HG02981 (cell line): ENCODE data around the gene TICRR.

ENCODE experiments used
- ATAC-seq: cut with Tn5 transposase; IDR thresholded peaks from one replicate; pipeline ENCODE4 v1.9.1; 2021; ENCODE audit warnings: mild to moderate bottlenecking, moderate library complexity; ENCODE audit not compliant: unreplicated experiment

The TICRR gene

DNA sequence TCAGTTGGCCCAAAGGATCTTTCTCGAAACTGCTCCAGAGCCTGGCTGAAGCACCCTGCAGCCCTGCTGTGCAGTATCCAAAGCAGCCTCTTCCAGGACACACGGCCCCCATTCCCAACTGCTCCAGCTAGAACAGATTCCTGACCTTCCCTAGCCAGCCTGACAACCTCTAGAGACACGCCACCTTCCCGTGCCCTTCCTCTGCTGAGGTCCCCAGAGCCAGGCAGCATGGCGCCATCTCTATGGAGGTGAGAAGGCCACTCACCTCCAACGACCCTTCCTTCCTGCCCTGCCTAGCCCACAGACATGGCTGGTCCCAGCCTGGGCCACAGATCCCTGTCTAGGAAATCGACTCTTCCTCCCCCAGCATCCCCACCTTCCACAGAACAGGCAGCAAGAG is 76.9 kb downstream of the TICRR start:
- no peak for ATAC-seq

DNA sequence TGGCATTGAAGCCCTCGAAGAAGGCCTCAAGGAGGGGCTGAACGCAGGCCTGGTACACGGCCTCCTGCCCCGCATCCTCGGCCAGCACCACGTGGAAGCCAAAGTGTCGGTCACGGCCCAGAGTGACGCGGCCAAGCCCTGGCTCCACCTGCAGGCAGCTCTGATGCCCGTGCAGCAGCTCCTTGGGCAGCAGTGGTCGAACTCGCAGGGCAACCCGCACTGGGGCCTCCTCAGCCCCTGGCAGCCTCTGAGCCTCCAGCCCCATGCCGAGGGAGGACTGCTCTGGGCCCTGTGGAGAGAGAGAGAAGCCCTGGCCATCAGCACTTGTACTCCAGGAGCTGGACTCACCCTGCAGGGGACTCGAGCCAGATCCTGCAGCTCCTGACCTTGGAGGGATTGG is 77.4 kb downstream of the TICRR start:
- no peak for ATAC-seq

DNA sequence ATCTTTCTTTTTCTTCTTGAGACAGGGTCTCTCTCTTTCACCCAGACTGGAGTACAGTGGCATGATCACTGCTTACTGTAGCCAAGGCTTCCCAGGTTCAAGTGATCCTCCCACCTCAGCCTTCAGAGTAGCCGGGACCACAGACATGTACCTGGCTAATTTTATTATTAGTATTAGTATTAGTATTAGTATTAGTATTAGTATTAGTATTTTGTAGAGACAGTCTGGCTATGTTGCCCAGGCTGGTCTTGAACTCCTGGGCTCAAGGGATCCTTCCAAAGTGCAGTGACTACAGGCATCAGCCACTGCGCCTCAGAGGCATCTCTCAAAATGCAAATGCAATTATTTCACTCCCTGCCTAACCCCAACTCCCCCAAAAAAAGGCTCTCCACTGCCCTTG is 78.3 kb downstream of the TICRR start:
- ATAC-seq = no peak

DNA sequence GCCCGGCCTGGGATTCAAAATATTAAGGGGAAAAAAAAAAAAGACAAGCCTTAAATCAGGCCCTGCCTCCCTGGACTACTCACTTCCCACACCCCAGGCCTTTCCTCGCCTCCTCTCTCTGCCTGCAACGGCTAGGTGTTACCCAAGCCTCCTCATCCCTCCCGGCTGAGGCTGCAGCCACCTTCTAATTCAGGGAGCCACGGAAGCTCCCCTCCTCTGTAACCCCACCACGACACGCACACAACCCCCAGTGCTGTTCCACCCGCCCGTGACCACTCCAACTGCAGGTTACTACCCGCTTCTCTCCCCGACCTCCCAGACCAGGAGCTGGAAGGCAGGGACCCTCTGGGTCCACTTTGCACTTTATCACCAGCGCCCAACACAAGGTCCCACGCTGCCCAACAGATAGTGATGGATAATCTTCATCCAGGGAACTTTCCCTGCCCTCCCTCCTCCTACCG is 79.1 kb downstream of the TICRR start:
- no peak for ATAC-seq

DNA sequence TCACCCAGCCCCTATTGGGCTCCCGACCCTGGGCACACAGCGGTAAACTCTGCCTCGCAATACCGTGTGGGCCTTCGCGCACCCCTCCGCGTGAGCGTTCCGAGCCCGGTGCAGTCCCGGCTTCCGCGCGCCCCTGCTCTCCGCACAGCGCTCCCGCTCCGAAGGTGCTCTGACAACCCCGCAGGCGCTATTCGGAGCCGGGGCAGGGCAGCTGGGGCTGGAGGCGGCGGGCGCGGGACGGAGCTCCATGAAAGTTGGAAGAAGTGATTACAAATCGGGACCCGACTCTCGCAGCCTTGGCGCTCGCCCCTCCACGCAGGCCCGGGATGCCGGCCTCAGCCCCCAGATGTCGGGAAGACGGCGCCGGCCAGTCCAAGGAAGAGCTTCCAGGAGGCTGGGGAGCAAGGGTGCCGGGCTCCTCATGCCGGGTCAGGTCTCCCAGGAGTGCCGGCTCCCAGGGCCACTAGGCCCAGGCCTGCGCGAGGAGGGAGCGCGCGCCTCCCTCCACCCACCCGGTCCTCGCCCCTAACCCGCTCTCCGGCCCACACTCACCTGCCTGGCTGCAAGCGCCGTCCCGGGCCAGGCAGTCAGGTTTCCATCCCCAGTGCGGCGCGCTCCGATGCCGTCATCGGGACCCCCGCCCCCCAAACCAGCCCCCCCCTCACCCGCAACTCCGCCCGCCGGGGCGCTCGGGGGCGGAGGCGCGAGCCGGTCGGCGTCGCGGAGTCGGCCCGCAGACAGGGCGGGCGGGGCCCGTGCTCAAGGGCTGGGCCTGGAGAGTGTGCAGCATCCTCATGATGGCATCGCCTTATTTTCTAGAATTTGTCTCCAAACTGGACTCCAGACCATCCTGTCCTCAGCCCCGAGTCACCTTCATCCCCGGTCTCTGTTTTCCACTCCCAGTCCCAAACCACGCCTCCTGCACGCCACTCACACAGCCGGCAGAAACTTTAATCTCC is 79.9 kb downstream of the TICRR start, which contains the start of gene KIF7:
TSS of gene KIF7 (minus strand) at position 621 of the 959 bp plus-strand sequence. CDS start 2,537 bp downstream, outside the sequence.
- ATAC-seq = no peak

DNA sequence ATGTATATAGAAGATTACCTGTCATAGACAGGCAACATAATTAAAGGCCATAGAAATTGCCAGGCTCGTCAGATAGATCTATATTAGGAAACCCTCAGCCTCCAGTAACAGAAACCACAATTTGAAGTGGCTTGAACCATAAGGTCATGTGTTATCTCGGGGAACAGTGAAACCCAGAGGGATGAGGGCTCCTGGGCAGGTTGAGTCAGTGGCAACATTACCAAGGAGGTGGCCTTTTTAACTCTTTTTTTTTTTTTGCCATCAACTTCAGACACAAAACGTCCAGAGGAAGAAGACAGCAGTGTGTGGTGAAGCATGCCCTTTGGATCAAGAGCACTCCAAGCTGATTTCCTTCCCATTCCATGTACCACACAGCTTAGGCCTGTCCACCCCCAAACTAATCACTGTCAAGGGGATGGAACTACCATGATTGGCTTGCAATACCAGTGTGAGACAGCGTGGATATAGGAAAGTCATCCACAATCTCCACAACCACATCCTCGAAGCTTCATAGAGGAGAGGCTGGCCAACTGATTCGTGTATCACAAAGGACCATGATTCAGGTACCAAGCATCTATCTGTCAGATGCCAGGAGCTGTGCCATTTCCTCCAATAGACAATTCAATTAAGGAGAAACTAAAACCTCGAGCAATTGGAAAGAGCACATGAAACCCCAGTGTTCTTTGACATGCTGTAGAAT is 81.0 kb downstream of the TICRR start:
- ATAC-seq = no peak

DNA sequence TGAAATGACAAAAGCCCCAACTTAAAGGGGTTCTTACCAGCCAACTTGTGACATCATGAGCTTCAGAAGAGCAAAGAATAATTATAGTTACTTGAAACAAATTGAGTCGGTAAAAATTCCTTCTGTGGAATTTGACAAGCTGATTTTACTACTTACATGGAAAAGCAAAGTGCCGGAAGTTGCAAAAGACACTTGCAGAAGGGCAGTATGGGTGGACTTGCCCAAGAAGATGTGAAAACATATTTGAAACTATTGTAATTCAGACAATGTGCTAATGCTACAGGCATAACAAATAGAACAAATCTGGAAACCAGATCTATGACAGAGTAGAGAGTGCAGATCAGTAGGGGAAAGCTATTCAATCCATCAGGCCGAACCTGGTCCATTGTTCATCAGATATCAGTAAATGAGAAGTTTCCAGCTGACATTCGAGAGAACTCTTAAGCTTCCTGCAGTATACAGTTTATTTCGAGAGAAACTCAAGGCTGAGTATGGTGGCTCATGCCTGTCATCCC is 82.5 kb downstream of the TICRR start:
- ATAC-seq = no peak

DNA sequence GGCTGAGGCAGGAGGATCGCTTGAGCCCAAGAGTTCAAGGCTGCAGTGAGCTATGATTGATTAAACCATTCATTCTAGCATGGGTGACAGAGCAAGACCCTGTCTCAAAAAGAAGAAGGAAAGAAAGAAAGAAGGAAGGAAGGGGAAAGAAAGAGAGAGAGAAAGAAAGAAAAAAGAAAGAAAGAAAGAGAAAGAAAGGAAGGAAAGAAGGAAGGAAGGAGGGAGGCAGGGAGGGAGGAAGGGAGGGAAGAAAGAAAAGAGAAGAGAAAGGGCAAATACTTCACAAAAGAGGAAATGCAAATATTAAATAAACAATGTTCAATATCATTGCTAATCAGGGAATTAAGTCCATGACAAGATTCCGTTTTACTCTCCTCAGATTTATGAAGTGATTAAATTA is 84.0 kb downstream of the TICRR start:
- ATAC-seq = no peak

DNA sequence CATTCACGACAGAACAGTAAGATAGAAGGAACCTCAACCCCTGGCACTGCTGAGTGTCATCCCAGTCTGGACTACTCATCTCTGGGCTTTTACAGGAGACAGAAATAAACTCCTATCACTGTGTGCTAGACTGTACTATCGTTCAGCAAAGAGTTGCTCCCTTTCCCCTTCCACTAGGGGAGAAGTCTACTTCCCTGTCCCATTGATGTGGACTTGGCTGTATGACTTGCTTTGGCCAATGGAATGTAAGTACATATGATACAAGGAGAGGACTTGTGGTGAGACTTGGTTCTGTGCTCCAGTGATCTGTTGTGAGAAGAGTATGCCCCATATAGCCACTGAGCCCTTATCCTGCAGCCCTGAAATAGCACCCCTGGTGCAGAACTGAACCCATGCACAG is 85.3 kb downstream of the TICRR start:
- no peak for ATAC-seq

DNA sequence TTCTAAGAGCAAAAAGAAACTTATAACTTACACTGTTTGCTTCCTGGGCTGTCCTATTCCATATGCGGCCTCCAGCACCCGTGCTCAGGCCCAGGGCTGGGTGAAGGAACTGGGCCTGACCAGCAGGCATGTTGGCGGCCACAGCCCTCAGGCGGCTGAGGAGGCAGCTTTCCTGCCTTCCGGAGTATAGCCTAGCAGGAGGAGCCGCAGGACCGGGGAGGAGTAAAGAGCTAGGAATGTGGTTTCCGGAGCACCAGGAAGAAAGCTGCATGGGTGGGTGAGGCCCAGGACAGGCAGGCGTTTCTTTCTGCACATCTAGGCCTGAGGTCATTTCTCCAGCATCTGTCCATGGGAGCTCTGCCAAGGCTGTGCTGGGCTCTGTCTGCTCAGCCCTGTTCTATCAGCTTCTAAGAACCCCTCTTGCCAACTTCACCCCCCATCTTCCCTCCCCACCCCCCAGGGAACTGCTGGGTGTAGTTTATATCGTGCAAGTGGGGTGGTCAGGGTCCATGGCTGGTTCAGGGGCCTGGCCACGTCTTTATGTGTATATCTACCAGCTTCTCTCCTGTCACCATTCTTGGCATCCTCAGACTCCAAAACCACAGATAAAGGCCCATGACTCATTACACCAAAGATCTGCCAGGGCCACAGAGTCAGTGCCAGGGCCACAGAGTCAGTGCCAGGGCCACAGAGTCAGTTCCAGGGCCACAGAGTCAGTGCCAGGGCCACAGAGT is 87.8 kb downstream of the TICRR start:
- no peak for ATAC-seq

DNA sequence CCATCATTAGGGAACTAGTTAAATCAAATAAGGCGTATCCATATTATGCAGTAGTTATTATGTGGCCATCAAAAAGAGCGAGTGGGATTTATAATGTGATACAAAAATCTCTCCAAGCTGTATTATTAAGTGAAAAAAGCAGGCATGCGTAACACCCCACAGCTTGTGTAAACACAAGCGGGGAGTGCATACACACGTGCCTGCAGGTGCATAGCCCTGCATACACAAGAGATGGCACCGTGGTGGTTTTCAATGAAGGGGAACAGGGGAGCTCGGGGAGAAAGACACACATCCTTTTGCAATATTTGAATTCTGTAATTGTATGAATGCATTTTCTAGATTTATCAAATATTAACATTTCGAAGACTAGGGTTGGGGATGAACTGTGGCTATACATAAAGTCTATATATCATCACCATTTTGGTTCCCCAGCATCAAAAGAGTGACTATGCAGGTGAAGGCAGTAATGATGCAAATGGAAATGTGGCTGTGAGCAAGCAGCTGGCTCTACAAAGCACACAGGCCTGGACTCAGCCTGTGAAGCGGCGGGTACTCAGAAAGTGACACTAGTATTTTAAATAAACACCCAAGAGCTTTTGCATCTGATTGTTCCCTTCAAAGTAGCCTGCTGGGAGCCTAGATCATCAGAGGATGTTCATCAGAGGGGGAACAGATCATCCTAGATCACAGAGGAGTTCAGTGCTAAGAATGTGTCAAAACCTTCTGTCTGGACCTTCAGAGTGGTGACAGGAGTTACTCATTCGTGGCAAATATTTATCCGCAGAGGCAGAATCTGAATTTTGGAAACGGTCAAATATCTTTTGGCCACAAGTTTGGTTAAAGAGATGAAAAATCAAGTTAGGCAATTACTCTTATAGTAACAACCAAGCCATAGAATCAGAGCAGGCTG is 89.4 kb downstream of the TICRR start:
- no peak for ATAC-seq

DNA sequence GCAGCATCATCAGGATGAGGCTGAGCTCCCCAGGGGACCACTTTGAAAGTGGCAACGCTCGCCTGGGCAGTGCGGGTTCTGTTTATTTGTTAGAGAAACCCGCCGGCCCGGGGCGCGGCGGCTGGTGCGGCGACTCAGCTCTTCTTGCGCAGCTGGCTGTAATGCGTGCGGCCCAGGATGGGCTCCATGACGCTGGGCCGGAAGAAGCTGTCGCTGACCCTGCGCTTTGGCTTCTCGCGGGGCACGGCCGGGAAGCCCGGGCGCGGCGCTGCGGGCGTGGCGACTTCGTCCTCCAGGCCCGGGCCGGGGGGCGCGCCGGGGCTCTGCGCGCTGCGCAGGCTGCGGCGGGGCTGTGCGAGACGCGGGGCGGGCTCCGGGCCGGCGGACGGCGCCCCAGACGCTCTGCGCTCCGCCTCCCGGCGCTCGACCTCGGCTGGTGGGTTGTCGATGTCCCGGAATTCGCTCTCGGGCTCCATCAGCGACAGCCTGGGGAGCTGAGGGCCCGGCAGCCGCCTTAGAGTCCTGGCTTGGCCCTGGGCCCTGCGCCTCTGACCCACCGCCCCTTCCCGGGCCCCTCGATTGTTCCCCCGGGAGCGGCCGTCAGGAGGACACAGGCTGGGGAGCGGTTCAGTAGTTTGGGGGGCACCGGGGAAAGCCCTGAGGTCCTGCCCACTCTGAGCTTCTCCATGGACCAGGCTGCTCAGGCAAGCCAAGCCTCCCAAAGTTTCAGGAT is 90.3 kb downstream of the TICRR start:
- ATAC-seq = no peak

DNA sequence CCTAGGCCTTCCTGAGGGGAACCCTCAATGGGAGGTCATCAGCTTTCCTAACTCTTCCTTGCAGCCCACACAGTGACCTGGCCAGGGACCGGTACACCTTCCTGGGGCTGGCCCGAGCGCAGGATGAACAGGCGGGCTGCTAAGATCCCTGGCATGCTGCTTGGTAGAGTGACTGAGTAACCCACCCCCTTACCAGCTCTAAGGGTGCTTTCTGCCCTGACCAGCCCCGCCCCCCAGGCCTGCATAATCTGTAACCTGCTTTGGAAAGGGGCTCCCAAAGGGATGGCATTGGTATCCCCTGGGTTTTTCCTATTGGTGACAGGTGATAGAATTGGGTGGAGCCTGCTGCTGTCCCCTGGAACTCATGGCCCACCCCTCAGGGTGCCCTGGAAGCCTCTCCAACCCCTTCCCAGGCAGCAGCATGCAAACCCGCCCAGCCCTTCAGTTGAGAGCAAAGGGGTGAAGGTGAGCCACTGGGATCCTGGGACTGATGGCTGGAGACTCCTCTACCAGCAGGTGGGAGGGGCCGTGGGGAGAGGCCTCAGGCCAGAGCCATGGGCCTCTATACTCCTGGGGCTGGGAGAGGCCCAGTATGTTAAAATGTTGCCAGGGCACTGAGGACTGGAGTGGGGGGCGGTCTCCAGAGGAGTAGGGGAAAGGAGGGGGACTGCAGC is 91.1 kb downstream of the TICRR start:
- ATAC-seq = no peak

DNA sequence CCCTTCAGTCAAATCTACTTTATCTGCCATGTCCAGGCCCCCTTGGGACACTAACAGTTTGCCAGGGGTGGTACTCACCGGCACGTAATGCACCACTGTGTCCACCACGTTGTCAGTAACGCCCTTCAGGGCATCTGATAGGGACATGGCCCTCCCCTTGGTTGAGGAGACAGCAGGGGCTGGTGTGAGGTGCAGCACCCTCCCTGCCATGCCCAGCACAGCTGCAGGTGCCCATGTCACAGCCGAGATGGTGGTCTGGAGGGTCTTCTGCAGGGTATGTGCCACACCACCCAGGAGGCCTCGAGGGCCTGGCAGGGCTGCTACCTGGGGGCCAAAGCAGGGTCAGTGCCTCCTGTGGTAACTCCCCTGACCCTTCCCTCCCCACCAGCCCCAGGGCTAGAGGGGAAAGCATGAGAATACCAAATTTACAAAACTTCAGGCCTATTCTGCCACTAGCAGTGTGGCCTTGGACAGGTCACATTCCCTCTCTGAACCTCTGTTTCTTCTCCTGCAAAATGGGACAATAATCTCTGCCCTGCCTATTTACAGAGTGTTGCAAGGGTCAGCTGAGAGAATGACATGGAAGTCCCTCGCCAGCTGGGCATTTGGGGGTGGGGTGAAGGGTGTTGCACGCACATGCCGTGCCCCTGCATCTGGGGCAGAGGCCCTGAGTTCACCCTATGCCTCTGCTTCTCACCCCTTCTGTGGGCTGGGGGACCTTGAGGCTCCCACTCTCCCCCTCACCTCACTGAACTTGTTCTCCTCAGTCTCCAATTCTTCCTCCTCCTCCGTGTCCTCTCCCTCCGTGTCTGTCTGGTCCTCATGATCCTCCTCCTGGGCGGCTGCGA is 91.8 kb downstream of the TICRR start:
- no peak for ATAC-seq

DNA sequence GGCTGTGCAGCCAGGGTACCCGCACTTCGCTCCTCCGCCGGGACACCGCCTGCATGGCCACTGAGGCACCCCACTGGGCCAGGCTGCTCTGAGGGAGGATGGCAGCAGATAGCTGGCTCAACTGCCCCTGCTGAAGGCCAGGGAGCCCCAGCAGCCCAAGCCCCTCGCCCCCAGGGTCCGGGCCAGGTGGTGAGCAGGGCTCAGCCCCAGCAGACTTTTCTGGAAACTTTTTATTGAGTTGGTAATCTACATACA is 92.4 kb downstream of the TICRR start:
- ATAC-seq = no peak

DNA sequence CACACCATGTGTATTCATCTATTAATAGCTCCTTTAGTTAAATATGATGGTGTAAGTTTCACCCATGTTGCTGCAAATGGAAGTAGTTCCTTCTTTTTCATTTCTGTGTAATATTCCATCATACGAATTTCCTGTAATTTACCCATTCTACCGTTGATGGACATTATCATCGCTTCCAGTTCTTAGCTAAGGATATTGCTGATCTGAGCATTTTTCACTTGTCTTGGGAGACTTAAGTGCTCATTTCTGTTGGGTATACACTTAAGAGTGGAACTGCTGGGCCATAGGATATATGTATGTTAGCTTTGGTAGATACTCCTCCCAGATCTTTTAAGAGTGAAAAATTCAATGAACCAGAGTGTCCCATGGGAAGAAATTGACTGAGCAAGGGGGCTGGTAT is 92.9 kb downstream of the TICRR start:
- no peak for ATAC-seq

DNA sequence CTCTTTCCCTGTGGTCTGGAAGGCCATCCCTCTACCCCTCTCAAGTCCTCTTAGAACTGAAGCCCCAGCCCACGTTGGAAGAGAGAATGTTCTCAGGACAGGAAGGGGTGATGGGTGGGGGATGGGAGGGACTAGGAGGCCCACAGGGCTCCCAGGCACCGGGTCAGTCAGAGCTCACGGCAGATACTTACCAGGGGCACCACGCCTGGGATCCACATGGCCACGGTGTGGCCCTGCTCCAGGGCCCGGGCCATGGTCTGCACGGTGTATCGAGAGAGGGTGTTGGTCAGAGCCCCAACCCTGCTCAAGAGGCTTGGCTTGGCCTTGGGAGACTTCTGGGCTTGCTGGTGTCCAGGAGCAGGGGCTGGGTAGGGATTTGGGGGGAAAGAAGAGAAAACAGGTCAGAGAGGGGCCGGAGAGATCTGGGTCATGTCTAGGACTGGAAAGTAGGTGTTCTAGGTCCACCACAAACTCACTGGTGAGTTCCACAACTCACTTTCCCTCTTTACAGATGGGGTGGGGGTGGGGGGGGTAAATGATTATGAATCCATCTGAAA is 94.1 kb downstream of the TICRR start:
- no peak for ATAC-seq

DNA sequence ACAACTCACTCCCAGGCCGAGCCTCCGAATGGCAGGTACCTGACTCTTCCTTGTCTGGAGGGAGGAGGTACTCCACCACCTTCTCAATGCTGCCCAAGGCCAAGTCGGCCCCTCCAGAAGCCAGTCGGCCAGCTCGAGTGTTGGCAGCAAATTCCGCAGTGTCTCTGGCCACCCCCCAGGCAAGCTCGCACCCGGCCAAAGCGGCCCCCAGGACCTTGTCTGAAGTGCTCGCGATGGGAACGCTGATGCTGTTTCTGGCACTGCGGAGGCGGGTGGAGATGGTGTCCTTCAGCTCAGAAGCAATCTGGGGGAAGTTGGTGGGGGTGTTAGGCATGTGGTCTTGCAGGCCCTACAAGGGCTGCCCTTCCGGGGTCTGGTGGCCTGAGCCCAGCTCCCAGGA is 94.7 kb downstream of the TICRR start:
- no peak for ATAC-seq
